Bronchial epithelial cell (primary cell): ENCODE data around the gene INO80C. TPM values are rescaled to one million over a fixed set of nuclear protein-coding genes. Genes with fewer than 3 reads are reported as not detected.

Source experiments
- DNase-seq: peaks from one replicate; pipeline ENCODE4 v3.0.0-alpha.2; 2010; ENCODE audit warnings: low read depth
- FAIRE-seq: peaks from 2 replicates; lab custom pipeline; 2011; peaks lifted over from hg19 to GRCh38; lab: Jason Lieb, UNC
- H3K27me3 ChIP-seq: 2 replicates; pipeline ENCODE4 v1.5.1; 2011; ENCODE audit warnings: low read length; ENCODE audit not compliant: control insufficient read depth, insufficient read depth
- H3K36me3 ChIP-seq: 2 replicates; pipeline ENCODE4 v1.5.1; 2011; ENCODE audit warnings: low read length; ENCODE audit not compliant: control insufficient read depth, insufficient read depth
- H3K4me3 ChIP-seq: 2 replicates; pipeline ENCODE4 v1.5.1; 2011; ENCODE audit warnings: mild to moderate bottlenecking, low read depth, low read length, control low read depth
- CTCF ChIP-seq: IDR thresholded peaks from 2 replicates; pipeline ENCODE4 v1.5.1; 2011; ENCODE audit warnings: mild to moderate bottlenecking, moderate library complexity, low read length, control low read depth, inconsistent platforms; ENCODE audit not compliant: insufficient read depth, severe bottlenecking
- total RNA-seq: library from RNA; depleted of rRNA; stranded (reverse); fragments of >200 nt; gene quantifications from 2 replicates; pipeline ENCODE4 v1.2.1, GENCODE V29; 2014

The INO80C gene
- total RNA-seq, 1 donor from 2014 or later = 5.3 TPM

GRCh38 chr18:35500113-35500512 lies 2.4 kb upstream of the INO80C start:
- Histone ChIP-seq H3K27me3 (no peaks in the 10 kb centered on the region), H3K4me3 (no peak overlapping the region), H3K36me3 (no peaks in the 10 kb centered on the region)
- FAIRE-seq = no peak
- no peak for DNase-seq
- no peak for TF ChIP-seq CTCF

- no peak for FAIRE-seq
- H3K36me3 ChIP-seq = no peaks in the 10 kb centered on the region
- TF ChIP-seq CTCF = no peak
- peak; percentile 64 for DNase-seq
- no peaks in the 10 kb centered on the region for H3K27me3 ChIP-seq
- peak overlapping the region; percentile 69 for H3K4me3 ChIP-seq
These were observed 762 bp downstream of the INO80C start for GRCh38 chr18:35497027-35497369.

- Histone ChIP-seq H3K36me3 (no peaks in the 10 kb centered on the region), H3K4me3 (no peak overlapping the region), H3K27me3 (no peaks in the 10 kb centered on the region)
- TF ChIP-seq CTCF = no peak
- DNase-seq = no peak
- no peak for FAIRE-seq
These were observed 2.0 kb downstream of the INO80C start for GRCh38 chr18:35495536-35496314.

GRCh38 chr18:35494251-35495220 lies 3.2 kb downstream of the INO80C start:
- no peak for DNase-seq
- no peak for FAIRE-seq

GRCh38 chr18:35491700-35492077 lies 6.1 kb downstream of the INO80C start:
- no peaks in the 10 kb centered on the region for H3K36me3 ChIP-seq
- no peak for TF ChIP-seq CTCF
- DNase-seq = no peak
- no peak overlapping the region for H3K4me3 ChIP-seq
- no peak for FAIRE-seq
- no peaks in the 10 kb centered on the region for H3K27me3 ChIP-seq

More at GRCh38 chr18:35494251-35495220, 3.2 kb downstream of the INO80C start:
- Histone ChIP-seq H3K27me3 (no peaks in the 10 kb centered on the region), H3K36me3 (no peaks in the 10 kb centered on the region), H3K4me3 (no peak overlapping the region)
- TF ChIP-seq CTCF = no peak
